Subcutaneous adipose tissue (tissue), 4 donors: ENCODE measurements around the gene OLFML2B. TPM values are rescaled to one million over a fixed set of nuclear protein-coding genes. Genes with fewer than 3 reads are reported as not detected.

Experiments used
- CTCF ChIP-seq: fragments of 450-650 bp; IDR thresholded peaks from one replicate; pipeline ENCODE4 v1.5.1; 2016; ENCODE audit warnings: low read depth, mild to moderate bottlenecking, control low read depth, antibody characterized with exemption, moderate library complexity
- total RNA-seq, 4 donors: library from RNA; depleted of rRNA; stranded (reverse); fragments of >200 nt; gene quantifications; one replicate each; pipeline ENCODE4 v1.1.0, GENCODE V29; 2016

The OLFML2B gene
- total RNA-seq, 4 donors from 2014 or later: 5.8 to 43.3 (median 9.6) TPM

- no peak for TF ChIP-seq CTCF
Measured at GRCh38 chr1:161948435-161948834, 75.2 kb downstream of the OLFML2B start.

GRCh38 chr1:161946071-161946987 lies 77.3 kb downstream of the OLFML2B start:
- no peak for TF ChIP-seq CTCF

- no peak for TF ChIP-seq CTCF
Measured at GRCh38 chr1:161945306-161946060, 78.2 kb downstream of the OLFML2B start.

GRCh38 chr1:161944381-161944780 lies 79.3 kb downstream of the OLFML2B start:
- TF ChIP-seq CTCF: no peak

- no peak for TF ChIP-seq CTCF
Measured at GRCh38 chr1:161943737-161944136, 79.9 kb downstream of the OLFML2B start.

GRCh38 chr1:161941726-161942436 lies 81.8 kb downstream of the OLFML2B start:
- no peak for TF ChIP-seq CTCF
